ENCODE data around the gene ARSB.
"Not testable (repeated sequence)": the region's sequence is repeated elsewhere in the genome, so short reads cannot be mapped to it uniquely, and the experiment has no call there.

ARSB gene

GRCh38 chr5:78777901-78778300 lies 207.2 kb downstream of the ARSB start:
- DNase-seq (ENCODE audit: low spot score), result no peak

DNA sequence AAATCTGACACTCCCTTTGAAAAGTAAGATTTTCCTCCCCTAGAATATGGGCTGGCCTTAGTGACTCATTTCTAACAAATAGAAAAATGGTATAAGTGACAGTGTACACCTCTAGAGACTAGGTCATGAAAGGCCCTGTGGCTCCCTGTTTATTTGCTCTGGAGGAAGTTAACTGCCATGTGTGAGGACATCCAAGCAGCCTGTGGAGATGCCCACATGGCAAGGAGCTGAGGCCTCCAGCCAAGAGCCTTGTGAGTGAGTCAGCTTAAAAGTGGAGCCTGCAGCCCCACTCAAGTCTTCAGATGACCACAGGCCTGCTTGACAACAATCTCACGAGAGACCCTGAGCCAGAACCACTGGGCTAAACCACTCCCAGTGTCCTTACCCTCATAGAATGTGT lies 208.5 kb downstream of the ARSB start:
- DNase-seq (ENCODE audit: low spot score), result no peak

DNA sequence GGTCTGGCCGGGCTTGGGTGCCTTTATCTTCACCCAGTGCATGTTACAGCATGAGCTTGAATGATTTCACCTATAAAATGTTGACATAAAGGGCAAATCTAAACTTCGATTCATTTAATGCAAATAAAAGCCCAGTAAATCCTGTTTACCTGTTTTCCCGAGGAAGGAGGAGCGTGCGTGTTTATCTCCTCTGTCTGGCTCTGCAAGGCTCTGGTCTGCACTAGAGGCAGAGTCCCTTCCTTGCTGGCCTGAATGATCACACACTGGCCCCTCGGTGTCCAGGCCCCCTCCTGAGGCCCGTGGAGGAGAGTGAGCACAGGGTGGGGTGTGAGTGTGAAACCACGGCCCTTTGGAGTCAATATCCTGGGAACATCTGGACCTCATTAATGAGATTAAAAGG lies 211.5 kb downstream of the ARSB start:
- no peak for DNase-seq (ENCODE audit: low spot score)

DNA sequence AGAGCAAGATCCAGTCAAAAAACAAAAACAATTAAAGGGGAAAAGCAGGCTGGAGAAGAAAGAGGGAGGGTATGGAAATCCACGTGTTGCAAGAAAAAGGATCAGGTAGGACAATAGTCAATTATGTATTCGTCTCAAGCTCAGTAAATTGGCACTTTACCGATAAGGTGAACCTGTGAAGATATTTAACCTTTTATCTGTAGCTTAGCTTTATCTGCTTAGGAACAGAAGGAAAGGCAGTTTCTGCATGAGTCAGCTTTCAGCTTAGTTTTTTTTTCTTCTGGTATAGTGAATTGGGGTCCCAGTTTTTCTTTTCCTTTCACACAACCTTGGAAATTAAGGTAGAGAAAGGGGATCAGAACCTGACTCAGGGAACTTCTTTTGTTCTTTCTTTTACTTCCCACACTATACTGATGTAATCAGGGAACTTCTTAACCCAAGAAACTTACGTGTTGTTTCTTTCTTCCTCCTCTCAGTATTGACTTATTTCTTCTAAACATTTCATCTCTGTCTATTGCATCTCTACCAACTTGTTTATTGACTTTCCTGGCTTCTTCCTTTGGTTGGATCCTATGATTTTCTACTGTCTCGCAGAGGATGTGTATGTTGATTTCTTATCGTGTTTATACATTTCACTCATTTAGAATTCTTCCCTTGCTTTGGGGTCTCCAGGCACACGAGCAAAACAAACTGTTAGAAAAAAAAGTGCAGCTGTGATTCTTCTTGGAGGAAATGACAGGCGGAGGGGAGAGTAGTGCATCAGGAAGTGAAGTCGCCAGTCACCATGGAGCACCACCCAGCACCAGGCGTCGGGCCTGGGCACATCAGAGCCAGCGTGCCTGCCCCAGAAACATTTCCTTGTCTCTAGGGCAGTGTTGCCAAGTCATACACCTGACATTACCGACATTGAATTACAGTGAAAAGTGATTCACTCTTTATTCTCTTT lies 213.6 kb downstream of the ARSB start:
- no peak for DNase-seq (ENCODE audit: low spot score)

GRCh38 chr5:78768781-78769380 lies 216.2 kb downstream of the ARSB start:
- DNase-seq (ENCODE audit: low spot score), result no peak

DNA sequence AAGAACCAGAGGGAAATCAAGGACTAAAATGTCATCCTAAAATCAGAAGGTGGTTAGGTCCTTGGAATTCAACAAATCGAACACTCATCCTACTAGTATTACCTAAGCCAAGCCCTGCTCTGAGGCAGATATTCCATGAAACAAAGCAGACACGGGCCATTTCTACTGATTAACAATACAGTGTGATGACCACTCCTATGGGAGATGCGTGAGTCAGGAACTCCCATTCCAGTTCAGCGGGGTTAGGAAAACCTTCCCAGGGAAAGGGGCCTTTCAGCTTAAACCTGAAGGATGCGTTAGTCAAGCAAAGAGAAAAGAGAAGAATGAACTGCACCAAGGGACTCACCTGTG lies 218.7 kb downstream of the ARSB start:
- DNase-seq (ENCODE audit: low spot score), result peak; percentile 13

DNA sequence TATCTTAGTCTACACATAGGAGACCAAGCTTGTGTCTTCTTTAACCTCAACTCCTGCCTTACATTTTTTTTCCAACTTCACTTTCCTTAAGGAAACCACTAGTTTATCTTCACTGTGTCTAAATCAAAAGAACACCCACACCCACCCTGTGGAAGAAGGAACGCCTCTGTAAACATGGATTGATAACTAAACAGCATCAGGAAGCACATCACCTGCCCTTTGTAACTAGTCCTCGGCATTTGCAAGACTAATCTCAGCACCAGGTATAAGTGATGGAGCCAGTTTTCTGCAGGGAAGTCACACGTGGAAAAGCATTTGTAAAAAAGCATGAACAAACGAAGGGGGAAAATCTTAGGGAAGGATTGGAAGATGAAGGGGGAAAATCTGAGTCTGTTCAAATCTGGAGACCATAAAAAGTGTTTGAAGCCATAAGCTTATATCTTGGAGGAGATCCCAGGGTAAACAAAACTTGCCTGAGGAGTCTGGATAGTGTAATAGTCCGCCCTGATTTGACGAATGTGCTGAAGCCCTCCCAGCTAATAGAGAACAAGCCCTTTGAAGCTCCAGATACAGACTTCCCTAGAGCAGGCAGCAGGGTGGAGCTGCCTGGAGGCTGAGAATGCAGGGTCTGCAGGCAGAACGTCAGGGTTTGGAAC lies 219.2 kb downstream of the ARSB start:
- no peak for DNase-seq (ENCODE audit: low spot score)

- no peak for DNase-seq (ENCODE audit: low spot score)
Measured at GRCh38 chr5:78765116-78765515, 220.0 kb downstream of the ARSB start.

DNA sequence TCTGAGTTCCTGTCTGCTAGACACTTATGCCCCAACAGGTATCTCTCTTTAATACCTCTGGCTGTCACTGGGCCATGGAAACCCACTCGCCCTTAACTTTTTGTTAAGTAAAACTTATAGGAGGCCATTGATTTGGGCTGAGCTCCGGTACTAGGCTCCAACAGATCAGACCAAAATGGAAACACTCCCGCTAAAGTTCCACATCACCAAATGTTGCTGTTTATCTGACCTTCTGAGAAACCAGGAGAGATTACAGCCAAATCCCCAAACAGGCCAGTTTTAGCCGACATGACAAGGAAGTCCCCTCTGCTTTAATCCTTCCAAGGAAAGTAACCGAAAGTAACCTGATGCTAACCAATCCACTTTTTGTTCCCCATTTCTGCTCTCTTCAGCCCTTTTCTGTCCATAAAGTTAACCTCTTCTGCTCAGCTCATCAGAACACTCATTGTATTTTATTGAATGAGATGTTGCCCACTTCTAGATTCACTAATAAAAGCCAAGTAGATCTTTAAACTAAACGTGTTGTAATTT lies 221.4 kb downstream of the ARSB start:
- no peak for DNase-seq (ENCODE audit: low spot score)

DNA sequence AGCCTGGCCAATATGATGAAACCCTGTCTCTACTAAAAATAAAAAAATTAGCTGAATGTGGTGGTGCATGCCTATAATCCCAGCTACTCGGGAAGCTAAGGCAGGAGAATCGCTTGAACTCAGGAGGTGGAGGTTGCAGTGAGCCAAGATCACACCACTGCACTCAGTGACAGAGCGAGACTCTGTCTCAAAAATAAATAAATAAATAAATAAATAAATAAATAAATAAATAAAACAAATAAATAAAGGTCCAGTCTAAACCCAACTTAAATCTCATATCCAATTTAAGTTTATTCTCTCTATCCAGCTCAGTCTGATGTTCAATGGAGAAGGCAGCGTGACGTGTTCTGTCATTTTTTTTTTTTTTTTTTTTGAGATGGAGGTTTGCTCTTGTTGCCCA lies 222.4 kb downstream of the ARSB start:
- not testable (repeated sequence) for DNase-seq (ENCODE audit: low spot score)

DNA sequence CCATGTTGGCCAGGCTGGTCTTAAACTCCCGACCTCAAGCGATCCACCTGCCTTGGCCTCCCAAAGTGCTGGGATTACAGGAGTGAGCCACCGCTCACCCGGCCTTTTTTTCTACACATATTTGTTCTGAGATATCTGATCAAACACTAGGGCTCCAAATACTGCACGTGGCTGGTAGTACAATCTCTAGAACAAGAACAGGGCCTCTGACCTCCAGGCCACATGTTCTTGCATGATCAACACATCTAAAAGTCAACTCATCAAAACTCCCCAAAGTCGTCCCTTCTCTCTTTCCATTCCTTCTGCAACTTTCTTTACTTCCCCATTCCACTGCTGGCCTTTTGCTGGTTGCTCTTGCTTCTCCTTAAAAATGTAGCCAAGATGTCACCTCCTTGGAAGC lies 223.3 kb downstream of the ARSB start:
- DNase-seq (ENCODE audit: low spot score), result no peak

DNA sequence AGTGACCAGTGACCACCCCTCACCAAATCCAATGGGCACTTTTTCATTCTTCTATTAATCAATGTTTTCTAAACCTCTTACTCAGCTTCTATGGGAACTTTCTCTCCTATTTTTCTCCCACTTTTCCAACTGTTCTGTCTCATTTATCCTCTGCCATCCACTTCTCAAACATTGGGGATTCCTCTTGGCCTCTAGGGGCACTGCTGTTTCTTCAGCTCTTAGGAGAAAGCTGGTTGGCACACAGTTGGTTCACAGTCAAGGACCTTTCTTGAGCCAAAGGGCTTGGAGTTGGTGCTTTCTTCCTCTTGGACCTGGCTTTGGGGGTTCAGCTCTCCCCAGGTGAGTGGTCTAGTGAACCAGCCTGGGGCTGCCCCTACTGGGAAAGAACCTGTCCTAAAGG lies 224.3 kb downstream of the ARSB start:
- DNase-seq (ENCODE audit: low spot score), result no peak

GRCh38 chr5:78760366-78760765 lies 224.7 kb downstream of the ARSB start:
- no peak for DNase-seq (ENCODE audit: low spot score)

- DNase-seq (ENCODE audit: low spot score), result no peak
Measured at GRCh38 chr5:78758169-78758839, 226.8 kb downstream of the ARSB start.

DNA sequence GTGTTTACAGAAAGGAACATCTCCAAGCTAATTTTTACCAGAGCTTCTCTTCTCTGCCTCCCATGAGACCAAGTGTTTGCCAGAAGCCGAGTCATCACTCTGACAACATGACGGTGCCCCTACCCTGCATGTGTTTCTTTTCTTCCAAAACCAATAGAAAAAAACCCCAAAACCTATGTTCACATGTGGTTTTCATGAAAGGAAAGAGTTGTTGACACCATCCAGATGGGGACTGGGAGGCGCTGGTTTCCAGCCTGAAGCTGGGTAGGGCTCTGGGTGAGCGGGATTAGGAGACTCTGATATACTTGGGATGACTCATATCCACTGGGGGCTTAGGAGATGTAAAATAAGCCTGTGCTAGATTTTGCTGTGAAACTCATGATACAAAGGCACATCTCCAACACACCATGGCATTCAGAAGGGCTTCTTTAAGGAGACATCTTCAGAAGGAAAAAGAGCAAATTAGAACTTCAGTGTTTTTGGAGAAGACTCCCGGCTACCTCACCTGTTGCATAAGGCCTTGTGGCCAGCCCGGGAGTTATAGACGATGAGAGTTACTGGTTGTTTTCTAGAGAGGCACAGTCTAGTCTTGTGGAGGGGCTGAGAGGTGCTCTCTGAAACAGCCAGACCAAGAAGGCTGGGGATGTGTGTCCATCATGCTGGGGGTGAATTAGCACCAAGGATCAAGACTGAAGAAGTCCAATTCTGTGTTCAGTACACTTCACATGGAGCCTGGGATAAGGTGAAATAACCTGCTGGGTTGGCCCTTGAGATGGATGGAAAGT lies 227.6 kb downstream of the ARSB start:
- DNase-seq (ENCODE audit: low spot score), result peak; percentile 22

DNA sequence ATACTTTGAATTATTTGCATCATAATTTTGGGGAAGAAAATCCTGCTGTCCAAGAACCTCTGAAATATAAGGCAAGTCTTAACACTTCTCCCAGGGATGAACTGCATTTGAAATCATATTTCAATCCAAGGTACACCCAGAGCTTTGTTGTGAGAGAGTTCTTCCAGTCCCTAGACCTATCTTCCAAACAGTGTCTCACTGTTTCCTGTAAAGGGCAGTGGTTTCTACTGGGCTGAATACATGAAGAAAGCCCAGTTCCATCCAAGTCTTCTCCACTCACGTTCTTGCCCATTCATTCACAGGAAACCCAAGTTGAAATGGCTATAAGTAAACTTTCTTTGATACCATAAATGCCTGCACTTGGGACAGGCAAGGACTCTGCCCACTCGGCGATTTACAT lies 228.3 kb downstream of the ARSB start:
- DNase-seq (ENCODE audit: low spot score), result no peak

- DNase-seq (ENCODE audit: low spot score), result no peak
Measured at GRCh38 chr5:78755822-78756429, 229.2 kb downstream of the ARSB start.

- DNase-seq (ENCODE audit: low spot score), result no peak
Measured at GRCh38 chr5:78754655-78755054, 230.5 kb downstream of the ARSB start.

GRCh38 chr5:78753093-78753531 lies 232.0 kb downstream of the ARSB start:
- peak; percentile 43 for DNase-seq (ENCODE audit: low spot score)

DNA sequence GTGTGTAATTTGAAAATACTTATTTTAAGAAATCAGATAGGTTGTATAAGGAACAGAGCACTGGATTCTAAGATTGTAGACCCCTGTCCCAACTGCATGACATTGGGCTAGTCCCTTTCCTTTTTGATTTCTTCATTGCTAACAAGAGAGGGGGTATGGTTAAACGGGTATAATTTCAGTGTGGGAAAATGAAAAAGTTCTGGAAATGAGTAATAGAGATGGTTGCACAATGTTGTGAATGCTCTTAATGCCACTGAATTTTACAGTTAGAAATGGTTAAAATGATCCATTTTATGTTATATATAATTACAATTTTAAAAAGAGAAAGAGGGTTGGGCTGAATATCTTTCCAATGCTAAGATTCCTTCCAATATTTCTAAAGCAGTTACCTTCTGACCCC lies 233.2 kb downstream of the ARSB start:
- no peak for DNase-seq (ENCODE audit: low spot score)

- no peak for DNase-seq (ENCODE audit: low spot score)
Measured at GRCh38 chr5:78750281-78750680, 234.8 kb downstream of the ARSB start.
